Transverse colon (tissue), 4 donors: Measurements from ENCODE around the gene ALPK1. TPM values are rescaled to one million over a fixed set of nuclear protein-coding genes. Genes with fewer than 3 reads are reported as not detected.

ENCODE experiments used
- DNase-seq: peaks from one replicate; pipeline ENCODE4 v3.0.0-alpha.2; 2019
- H3K27ac ChIP-seq, 4 donors: fragments of 200-600 bp; sonication (generic); 2 replicates each; pipeline ENCODE4 v1.5.1; 2016 to 2018; ENCODE audit warnings: inconsistent platforms in 4 of 4
- H3K27me3 ChIP-seq: fragments of 200-600 bp; sonication (generic); 2 replicates; pipeline ENCODE4 v1.5.1; 2017; ENCODE audit warnings: inconsistent platforms
- H3K36me3 ChIP-seq, 4 donors: fragments of 200-600 bp; sonication (generic); 2 replicates each; pipeline ENCODE4 v1.5.1; 2017 to 2019; ENCODE audit warnings: inconsistent platforms in 4 of 4
- H3K4me1 ChIP-seq, 4 donors: fragments of 200-600 bp; sonication (generic); 2 replicates each; pipeline ENCODE4 v1.5.1; 2017 to 2020; ENCODE audit warnings: inconsistent platforms in 4 of 4
- H3K4me3 ChIP-seq, 4 donors: fragments of 200-600 bp; sonication (generic); 1 replicate in 1 of 4; 2 replicates in 3 of 4; pipeline versions ENCODE4 v1.5.1 to v1.6.1; 2017 to 2019; ENCODE audit warnings: inconsistent platforms in 4 of 4
- H3K9me3 ChIP-seq, 2 donors: fragments of 200-600 bp; sonication (generic); 2 replicates each; pipeline ENCODE4 v1.5.1; 2017 to 2019; ENCODE audit warnings: inconsistent platforms in 2 of 2
- CTCF ChIP-seq, 5 experiments: fragments of 200-600 bp in 3 of 5; fragments of 450-650 bp in 2 of 5; sonication (generic) in 3 of 5; IDR thresholded peaks; 1 replicate in 2 of 5; 2 replicates in 3 of 5; pipeline ENCODE4 v1.5.1; 2016 to 2017; ENCODE audit warnings: antibody characterized with exemption in 5 of 5, inconsistent platforms in 3 of 5, mild to moderate bottlenecking in 2 of 5, moderate library complexity in 1 of 5
- EP300 ChIP-seq: sonication (generic); formaldehyde crosslinking; IDR thresholded peaks from one replicate; pipeline ENCODE4 v1.6.1; 2017; ENCODE audit warnings: antibody characterized with exemption, low read depth
- POLR2A ChIP-seq: fragments of 450-650 bp; IDR thresholded peaks from one replicate; pipeline ENCODE4 v1.6.1; 2016; ENCODE audit warnings: antibody characterized with exemption, mild to moderate bottlenecking, moderate library complexity
- POLR2AphosphoS5 ChIP-seq, 3 donors: sonication (generic); formaldehyde crosslinking; IDR thresholded peaks; one replicate each; pipeline ENCODE4 v1.6.1; 2016; ENCODE audit warnings: antibody characterized with exemption in 3 of 3
- WGBS, 2 donors: methylation state at CpG; one replicate each; pipeline ENCODE4 v1.1.5; 2018; ENCODE audit warnings: low coverage in 1 of 2; 5-methylcytosine and 5-hydroxymethylcytosine counted together
- in situ Hi-C, 4 donors: fragments of 200-750 bp; cut with MboI; loops; one replicate each; pipeline versions ENCODE4 v1.15.0 to v1.15.1; 2017; ENCODE audit warnings: low sequenced_read_pairs in 3 of 4, low pct_ligation_motif_present in 1 of 4, low pct_unique_long_range_greater_than_20kb in 1 of 4
- intact Hi-C: fragments of 100-400 bp; cut with DNase I; formaldehyde crosslinking; loops from one replicate; pipeline ENCODE4 v1.15.1; 2023; ENCODE audit warnings: low total_unique reads
- total RNA-seq, 4 donors: library from RNA; depleted of rRNA; stranded (reverse); fragments of >200 nt; gene quantifications; one replicate each; pipeline ENCODE4 v1.1.0, GENCODE V29; 2016

The ALPK1 gene
- total RNA-seq, 4 donors from 2014 or later, result 15.5 to 45.1 (median 27.4) TPM

GRCh38 chr4:112410804-112411203 lies 113.6 kb downstream of the ALPK1 start:
- intact Hi-C loops (no loop called here), in situ Hi-C loops (no loop called here)
- Histone ChIP-seq H3K36me3 (peaks cover 0 to 18% (median 0%) of the 10 kb centered on the region in 4 donors), H3K27me3 (no peaks in the 10 kb centered on the region), H3K27ac (no peak overlapping the region), H3K4me1 (no peaks in the 10 kb centered on the region), H3K9me3 (no peaks in the 10 kb centered on the region), H3K4me3 (no peak overlapping the region)
- no peak for DNase-seq
- WGBS, 2 donors, result 89 to 94% methylated on average over 7 of the region's 7 CpGs
- TF ChIP-seq POLR2A (no peak), POLR2AphosphoS5 (IDR thresholded peaks at IDR 0.05) (no peak), CTCF (IDR thresholded peaks at IDR 0.05) (no peak), EP300 (no peak)

- DNase-seq, result no peak
- Histone ChIP-seq H3K4me3 (no peak overlapping the region), H3K27me3 (no peaks in the 10 kb centered on the region), H3K27ac (no peak overlapping the region), H3K9me3 (no peaks in the 10 kb centered on the region), H3K4me1 (no peaks in the 10 kb centered on the region), H3K36me3 (peaks cover 0 to 18% (median 0%) of the 10 kb centered on the region in 4 donors)
- 89 to 98% methylated on average over 8 to 32 of the region's 32 CpGs for whole genome bisulfite sequencing, 2 donors
- in situ Hi-C loops, result no loop called here
- intact Hi-C loops, result no loop called here
- TF ChIP-seq EP300 (no peak), POLR2AphosphoS5 (IDR thresholded peaks at IDR 0.05) (no peak), POLR2A (no peak), CTCF (IDR thresholded peaks at IDR 0.05) (no peak)
Observed at GRCh38 chr4:112411781-112412550, 114.8 kb downstream of the ALPK1 start.

- WGBS, 2 donors, result 93 to 94% methylated on average over 2 to 3 of the region's 3 CpGs
- no peak overlapping the region for H3K27ac ChIP-seq
Observed at GRCh38 chr4:112416464-112416863, 119.3 kb downstream of the ALPK1 start.

GRCh38 chr4:112418092-112418491 lies 120.9 kb downstream of the ALPK1 start:
- no peak for DNase-seq
- no peak overlapping the region for H3K27ac ChIP-seq
- in situ Hi-C loops, result no loop called here
- no peaks in the 10 kb centered on the region for H3K4me1 ChIP-seq
- no peaks in the 10 kb centered on the region for H3K9me3 ChIP-seq
- H3K36me3 ChIP-seq, result peaks cover 0 to 18% (median 0%) of the 10 kb centered on the region in 4 donors
- intact Hi-C loops, result no loop called here
- H3K4me3 ChIP-seq, result no peak overlapping the region
- TF ChIP-seq EP300 (no peak), POLR2AphosphoS5 (IDR thresholded peaks at IDR 0.05) (no peak), CTCF (IDR thresholded peaks at IDR 0.05) (no peak), POLR2A (no peak)
- H3K27me3 ChIP-seq, result no peaks in the 10 kb centered on the region
- 81% methylated on average over 10 of the region's 10 CpGs; no CpG with 5 or more reads in 1 of the 2 donors for WGBS, 2 donors

More at GRCh38 chr4:112416464-112416863, 119.3 kb downstream of the ALPK1 start:
- intact Hi-C loops (no loop called here), in situ Hi-C loops (no loop called here)
- Histone ChIP-seq H3K4me1 (no peaks in the 10 kb centered on the region), H3K36me3 (peaks cover 0 to 18% (median 0%) of the 10 kb centered on the region in 4 donors), H3K9me3 (no peaks in the 10 kb centered on the region), H3K4me3 (no peak overlapping the region), H3K27me3 (no peaks in the 10 kb centered on the region)
- TF ChIP-seq POLR2A, result no peak
- no peak for TF ChIP-seq POLR2AphosphoS5 (IDR thresholded peaks at IDR 0.05)
- no peak for TF ChIP-seq EP300
- no peak for TF ChIP-seq CTCF (IDR thresholded peaks at IDR 0.05)
- no peak for DNase-seq
